Stimulated activated memory B cell treated with anti-CD40 and anti-IgM and Interleukin-4, amounts not matched to agents 10 μg/mL and 1 μg/mL and 100 μg/mL, for 72 hours (primary cell): ENCODE measurements around the gene RANGRF.
"Not testable (repeated sequence)": the region's sequence is repeated elsewhere in the genome, so short reads cannot be mapped to it uniquely, and the experiment has no call there.

Experiments
- ATAC-seq: fragments of 150-1000 bp; cut with Tn5 transposase; 2 replicates; pipeline ENCODE4 v1.10.0; 2021
- H3K27ac Mint-ChIP-seq: one replicate; pipeline ENCODE4 v1.8.0; 2022; ENCODE audit warnings: mild to moderate bottlenecking, mixed read lengths
- H3K27me3 Mint-ChIP-seq: one replicate; pipeline ENCODE4 v1.8.0; 2022; ENCODE audit warnings: mixed read lengths
- H3K36me3 Mint-ChIP-seq: one replicate; pipeline ENCODE4 v1.8.0; 2022; ENCODE audit warnings: mixed read lengths
- H3K4me1 Mint-ChIP-seq: one replicate; pipeline ENCODE4 v1.8.0; 2022; ENCODE audit warnings: mixed read lengths
- H3K4me3 Mint-ChIP-seq: one replicate; pipeline ENCODE4 v1.8.0; 2022; ENCODE audit warnings: mild to moderate bottlenecking, moderate library complexity, mixed read lengths
- H3K9me3 Mint-ChIP-seq: one replicate; pipeline ENCODE4 v1.8.0; 2022; ENCODE audit warnings: mixed read lengths

The RANGRF gene

GRCh38 chr17:8288336-8289102 is at the start of gene RANGRF:
Gene RANGRF (plus strand): TSS chr17:8288670. CDS start chr17:8288789, 119 bp downstream.
- Mint-ChIP-seq H3K36me3 (peaks cover 11% of the 10 kb centered on the region), H3K27me3 (no peaks in the 10 kb centered on the region), H3K27ac (peak within 1 kb of the TSS; percentile 98), H3K4me3 (peak within 1 kb of the TSS; percentile 90), H3K9me3 (no peaks in the 10 kb centered on the region), H3K4me1 (peaks cover 54% of the 10 kb centered on the region)
- peak; percentile 94 for ATAC-seq

- peak overlapping the region; percentile 99 for H3K27ac Mint-ChIP-seq
- ATAC-seq = no peak
- H3K4me1 Mint-ChIP-seq = peaks cover 40% of the 10 kb centered on the region
- no peaks in the 10 kb centered on the region for H3K9me3 Mint-ChIP-seq
- no peaks in the 10 kb centered on the region for H3K27me3 Mint-ChIP-seq
- H3K36me3 Mint-ChIP-seq = peaks cover 27% of the 10 kb centered on the region
- no peak overlapping the region for H3K4me3 Mint-ChIP-seq
Measured at GRCh38 chr17:8243827-8244226, 44.6 kb upstream of the RANGRF start.

- no peaks in the 10 kb centered on the region for H3K27me3 Mint-ChIP-seq
- H3K4me1 Mint-ChIP-seq = peaks cover 45% of the 10 kb centered on the region
- ATAC-seq = no peak
- H3K36me3 Mint-ChIP-seq = peaks cover 25% of the 10 kb centered on the region
- H3K27ac Mint-ChIP-seq = peak overlapping the region; percentile 99
- no peaks in the 10 kb centered on the region for H3K9me3 Mint-ChIP-seq
- no peak overlapping the region for H3K4me3 Mint-ChIP-seq
Measured at GRCh38 chr17:8244768-8245167, 43.7 kb upstream of the RANGRF start.

GRCh38 chr17:8248751-8249607 is 39.5 kb upstream of the RANGRF start, which contains the start of gene PFAS:
Gene PFAS (plus strand): TSS chr17:8249289. CDS start chr17:8253938, 4,649 bp downstream.
- ATAC-seq = peak; percentile 74
- Mint-ChIP-seq H3K4me1 (peaks cover 45% of the 10 kb centered on the region), H3K27me3 (no peaks in the 10 kb centered on the region), H3K9me3 (no peaks in the 10 kb centered on the region), H3K36me3 (peaks cover 29% of the 10 kb centered on the region), H3K27ac (peak within 1 kb of the TSS; percentile 99), H3K4me3 (peak within 1 kb of the TSS; percentile 88)

- peaks cover 36% of the 10 kb centered on the region for H3K4me1 Mint-ChIP-seq
Measured at GRCh38 chr17:8249621-8250500, 38.6 kb upstream of the RANGRF start.

GRCh38 chr17:8251411-8251810 is 37.1 kb upstream of the RANGRF start:
- not testable (repeated sequence) for H3K4me3 Mint-ChIP-seq, H3K27ac Mint-ChIP-seq, ATAC-seq, H3K27me3 Mint-ChIP-seq, H3K9me3 Mint-ChIP-seq
- Mint-ChIP-seq H3K36me3 (peaks cover 35% of the 10 kb centered on the region), H3K4me1 (peaks cover 20% of the 10 kb centered on the region)

More at GRCh38 chr17:8249621-8250500, 38.6 kb upstream of the RANGRF start:
- Mint-ChIP-seq H3K9me3 (no peaks in the 10 kb centered on the region), H3K27me3 (no peaks in the 10 kb centered on the region), H3K4me3 (peak overlapping the region; percentile 88), H3K27ac (peak overlapping the region; percentile 99), H3K36me3 (peaks cover 28% of the 10 kb centered on the region)
- ATAC-seq = no peak

GRCh38 chr17:8253801-8254200 is 34.7 kb upstream of the RANGRF start:
- Mint-ChIP-seq H3K4me1 (peaks cover 17% of the 10 kb centered on the region), H3K27ac (no peak overlapping the region), H3K36me3 (peaks cover 51% of the 10 kb centered on the region), H3K27me3 (no peaks in the 10 kb centered on the region), H3K4me3 (no peak overlapping the region), H3K9me3 (no peaks in the 10 kb centered on the region)
- ATAC-seq = no peak

GRCh38 chr17:8254881-8255280 is 33.6 kb upstream of the RANGRF start:
- Mint-ChIP-seq H3K27ac (no peak overlapping the region), H3K27me3 (no peaks in the 10 kb centered on the region), H3K4me1 (peaks cover 10% of the 10 kb centered on the region), H3K9me3 (no peaks in the 10 kb centered on the region), H3K4me3 (no peak overlapping the region), H3K36me3 (peaks cover 51% of the 10 kb centered on the region)
- no peak for ATAC-seq

- Mint-ChIP-seq H3K4me1 (peaks cover 4% of the 10 kb centered on the region), H3K4me3 (no peak overlapping the region), H3K9me3 (no peaks in the 10 kb centered on the region), H3K36me3 (peaks cover 50% of the 10 kb centered on the region), H3K27me3 (no peaks in the 10 kb centered on the region), H3K27ac (no peak overlapping the region)
- no peak for ATAC-seq
Measured at GRCh38 chr17:8255499-8255898, 33.0 kb upstream of the RANGRF start.

- no peak overlapping the region for H3K27ac Mint-ChIP-seq
- no peak overlapping the region for H3K4me3 Mint-ChIP-seq
- peaks cover 55% of the 10 kb centered on the region for H3K36me3 Mint-ChIP-seq
- H3K27me3 Mint-ChIP-seq = no peaks in the 10 kb centered on the region
- H3K4me1 Mint-ChIP-seq = no peaks in the 10 kb centered on the region
- H3K9me3 Mint-ChIP-seq = no peaks in the 10 kb centered on the region
- ATAC-seq = no peak
Measured at GRCh38 chr17:8256291-8256690, 32.2 kb upstream of the RANGRF start.

- H3K27me3 Mint-ChIP-seq = no peaks in the 10 kb centered on the region
- H3K4me1 Mint-ChIP-seq = no peaks in the 10 kb centered on the region
- no peaks in the 10 kb centered on the region for H3K9me3 Mint-ChIP-seq
- H3K27ac Mint-ChIP-seq = no peak overlapping the region
- H3K4me3 Mint-ChIP-seq = no peak overlapping the region
- no peak for ATAC-seq
- H3K36me3 Mint-ChIP-seq = peaks cover 59% of the 10 kb centered on the region
Measured at GRCh38 chr17:8256691-8257090, 31.8 kb upstream of the RANGRF start.

- H3K4me3 Mint-ChIP-seq = no peak overlapping the region
- ATAC-seq = no peak
- peaks cover 64% of the 10 kb centered on the region for H3K36me3 Mint-ChIP-seq
- no peaks in the 10 kb centered on the region for H3K9me3 Mint-ChIP-seq
- no peaks in the 10 kb centered on the region for H3K27me3 Mint-ChIP-seq
- H3K4me1 Mint-ChIP-seq = no peaks in the 10 kb centered on the region
- H3K27ac Mint-ChIP-seq = no peak overlapping the region
Measured at GRCh38 chr17:8257801-8258200, 30.7 kb upstream of the RANGRF start.

- Mint-ChIP-seq H3K27ac (no peak overlapping the region), H3K36me3 (peaks cover 79% of the 10 kb centered on the region), H3K27me3 (no peaks in the 10 kb centered on the region)
Measured at GRCh38 chr17:8264320-8264719, 24.1 kb upstream of the RANGRF start.

GRCh38 chr17:8264836-8265542 is 23.5 kb upstream of the RANGRF start:
- Mint-ChIP-seq H3K4me3 (no peak overlapping the region), H3K27ac (no peak overlapping the region), H3K9me3 (no peaks in the 10 kb centered on the region), H3K4me1 (no peaks in the 10 kb centered on the region), H3K27me3 (no peaks in the 10 kb centered on the region), H3K36me3 (peaks cover 84% of the 10 kb centered on the region)
- ATAC-seq = no peak

More at GRCh38 chr17:8264320-8264719, 24.1 kb upstream of the RANGRF start:
- H3K4me1 Mint-ChIP-seq = no peaks in the 10 kb centered on the region
- ATAC-seq = no peak
- no peak overlapping the region for H3K4me3 Mint-ChIP-seq
- H3K9me3 Mint-ChIP-seq = no peaks in the 10 kb centered on the region
